ENCODE measurements around the gene EFNA5.
"Not testable (repeated sequence)": the region's sequence is repeated elsewhere in the genome, so short reads cannot be mapped to it uniquely, and the experiment has no call there.

EFNA5 gene

DNA sequence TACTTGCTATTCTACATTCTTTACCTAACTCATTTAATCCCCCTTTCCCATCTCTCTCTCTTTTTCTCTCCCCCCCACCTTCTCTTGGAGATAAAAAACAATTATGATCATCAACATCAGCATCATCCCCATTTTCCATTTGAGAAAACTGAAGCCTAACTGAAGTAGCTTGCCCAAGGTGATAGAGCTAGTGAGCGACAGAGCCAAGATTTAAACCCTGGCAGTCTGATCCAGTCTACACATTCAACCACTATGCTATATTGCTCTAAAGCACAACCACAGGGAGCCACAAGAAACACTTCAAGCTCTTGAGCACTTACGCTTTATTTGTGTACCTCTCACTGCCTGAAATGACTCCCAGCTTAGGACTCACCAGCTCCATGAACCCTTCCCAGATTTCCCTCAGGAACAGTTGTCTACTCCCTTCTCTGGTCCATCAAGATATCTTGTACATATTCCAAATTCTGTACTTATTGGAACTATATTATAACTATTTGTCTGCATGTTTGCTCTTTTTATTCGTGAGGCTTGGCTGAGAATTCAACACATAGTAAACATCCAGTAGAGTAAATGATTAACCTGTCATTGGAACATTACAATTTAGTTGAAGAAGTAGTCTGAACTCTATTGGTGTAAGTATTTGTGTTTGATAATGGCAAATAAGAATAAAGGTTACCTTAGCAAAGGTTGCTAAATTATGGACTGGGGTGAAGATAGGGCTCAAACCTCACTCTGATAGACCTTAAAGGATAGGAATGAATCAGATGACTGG, 164.8 kb downstream of the EFNA5 start:
- DNase-seq (ENCODE audit: low read depth, low spot score): no peak
- no peak overlapping the region for H3K27ac ChIP-seq

DNA sequence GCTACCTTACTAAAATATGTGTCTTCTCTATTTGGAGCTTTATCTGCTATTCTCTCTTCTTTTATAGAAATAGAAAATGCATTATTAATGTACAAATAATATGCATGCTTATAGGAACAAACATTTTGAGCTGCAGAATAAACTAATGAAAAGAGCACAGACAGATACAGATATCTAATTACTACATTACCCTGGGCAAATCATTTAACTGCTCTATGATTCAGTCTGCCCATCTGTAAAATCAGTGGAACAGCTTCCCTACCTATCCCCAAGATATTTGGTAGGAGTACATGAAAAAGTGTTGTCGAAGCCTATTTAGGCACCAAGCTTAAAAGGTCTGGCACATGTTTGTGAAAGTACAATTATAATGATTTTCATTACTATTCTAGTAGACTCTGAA, 166.3 kb downstream of the EFNA5 start:
- no peak overlapping the region for H3K27ac ChIP-seq
- no peak for DNase-seq (ENCODE audit: low read depth, low spot score)

DNA sequence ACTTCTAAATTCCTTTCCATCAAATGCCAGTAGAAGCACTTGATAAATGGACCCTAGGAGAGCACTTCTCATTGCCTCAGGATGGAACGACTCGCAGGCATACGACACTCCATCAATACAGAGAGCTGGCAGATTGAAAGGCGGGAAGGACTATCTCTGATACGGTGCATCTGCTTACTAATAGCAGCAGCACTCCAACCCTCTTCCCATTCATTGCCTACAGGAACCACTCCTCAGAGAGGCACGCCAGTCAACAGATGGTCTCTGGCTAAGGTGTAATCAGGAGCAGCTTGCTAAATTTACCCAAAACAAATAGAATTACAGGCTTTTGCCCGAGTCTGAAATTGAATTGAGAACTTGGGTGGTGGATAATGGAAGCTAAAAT, 168.1 kb downstream of the EFNA5 start:
- no peak overlapping the region for H3K27ac ChIP-seq

DNA sequence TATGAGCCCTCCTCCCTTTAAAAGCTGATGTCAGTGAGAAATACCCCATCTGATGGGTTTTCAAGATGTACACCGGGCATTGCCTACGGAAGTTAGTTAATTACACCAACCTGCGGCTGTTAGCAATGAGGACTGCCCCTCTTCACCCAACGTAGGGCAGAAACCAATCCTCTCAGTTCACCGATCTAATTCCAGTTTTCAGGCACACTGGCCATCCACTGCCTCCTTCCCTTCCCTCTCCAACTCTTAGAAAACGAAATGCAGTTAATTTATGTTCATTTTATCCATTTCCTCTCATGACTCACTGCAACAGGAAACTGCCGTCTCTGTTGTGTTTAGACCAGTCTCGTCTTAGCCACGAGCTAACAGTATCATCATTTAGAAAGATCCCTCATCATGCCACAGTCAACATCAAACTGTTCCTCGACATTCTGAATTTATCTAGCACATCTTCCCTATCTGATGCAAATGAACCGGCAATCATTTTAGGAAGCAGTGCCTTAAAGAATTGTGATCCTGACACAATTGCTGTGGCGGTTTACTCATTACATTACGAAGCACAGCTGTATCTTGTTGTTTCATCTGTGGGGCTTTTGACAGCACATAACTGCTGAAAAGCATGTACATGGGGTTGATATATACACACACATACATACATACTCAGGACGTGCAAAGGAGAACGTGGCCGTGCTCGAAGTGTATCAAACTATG, 168.6 kb downstream of the EFNA5 start:
- no peak overlapping the region for H3K27ac ChIP-seq
- no peak for DNase-seq (ENCODE audit: low read depth, low spot score)

More for the DNA sequence above, 168.1 kb downstream of the EFNA5 start:
- no peak for DNase-seq (ENCODE audit: low read depth, low spot score)

- DNase-seq (ENCODE audit: low read depth, low spot score): no peak
- H3K27ac ChIP-seq: no peak overlapping the region
Observed at GRCh38 chr5:107500840-107501239, 169.9 kb downstream of the EFNA5 start.

- H3K27ac ChIP-seq: no peak overlapping the region
- DNase-seq (ENCODE audit: low read depth, low spot score): no peak
Observed at GRCh38 chr5:107500347-107500746, 170.4 kb downstream of the EFNA5 start.

DNA sequence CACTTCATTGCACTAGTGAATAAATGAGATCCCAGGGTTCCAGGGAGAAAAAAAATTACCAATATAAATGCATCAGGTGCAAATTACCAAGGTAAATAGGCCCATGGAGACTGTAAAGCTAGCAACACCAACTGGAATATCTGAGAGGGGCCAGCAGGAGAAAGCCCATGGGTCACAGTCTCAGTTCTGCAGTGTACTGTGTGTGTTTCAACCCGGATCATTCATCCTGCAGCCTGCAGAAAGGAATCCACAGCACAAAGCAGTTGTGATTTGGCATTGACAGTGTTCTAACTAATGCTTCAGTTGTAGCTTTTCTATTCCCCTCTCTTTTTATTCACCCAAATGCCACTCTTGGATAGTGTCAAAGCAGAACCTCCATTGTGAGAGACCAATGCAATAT, 171.0 kb downstream of the EFNA5 start:
- H3K27ac ChIP-seq: no peak overlapping the region
- no peak for DNase-seq (ENCODE audit: low read depth, low spot score)

DNA sequence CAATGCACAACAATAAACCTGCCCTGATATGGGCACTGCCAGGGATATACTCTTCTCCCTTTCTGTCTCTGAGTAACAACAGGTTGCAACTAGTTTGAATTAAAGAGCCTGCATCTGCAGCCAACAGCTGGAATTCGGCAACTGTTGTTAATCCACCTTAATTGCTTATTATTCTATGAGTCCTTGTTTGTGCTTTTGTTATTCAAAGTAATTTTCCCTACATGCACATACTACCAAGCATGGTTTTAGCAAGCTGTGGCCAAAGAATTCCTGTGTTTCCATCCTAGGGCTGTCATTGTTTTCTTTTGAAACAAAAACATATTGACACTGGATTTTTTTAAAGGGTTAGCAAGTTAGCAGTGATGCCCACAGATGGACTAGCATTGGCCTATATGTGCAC, 171.5 kb downstream of the EFNA5 start:
- H3K27ac ChIP-seq: no peak overlapping the region
- DNase-seq (ENCODE audit: low read depth, low spot score): no peak

DNA sequence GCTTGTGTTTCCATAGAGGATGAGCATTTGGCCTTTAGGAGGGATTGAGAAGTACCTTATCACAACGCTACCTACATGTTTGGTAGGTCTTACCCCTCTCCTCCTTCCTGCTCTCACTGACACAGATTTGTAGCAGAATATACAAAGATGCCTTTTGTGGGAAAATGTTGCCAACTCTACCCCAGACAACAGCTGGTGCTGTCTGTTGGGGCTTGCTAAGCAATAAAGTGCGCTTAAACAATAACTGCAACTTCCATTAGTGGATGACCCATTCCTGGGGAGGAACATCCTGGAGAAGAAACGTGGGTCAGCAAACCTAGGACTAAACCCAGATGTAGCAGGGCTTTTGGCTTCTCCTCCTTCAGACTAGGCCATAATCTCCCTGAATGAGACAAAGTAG, 174.3 kb downstream of the EFNA5 start:
- no peak overlapping the region for H3K27ac ChIP-seq
- DNase-seq (ENCODE audit: low read depth, low spot score): no peak

- H3K27ac ChIP-seq; DNase-seq (ENCODE audit: low read depth, low spot score): not testable (repeated sequence)
Observed at GRCh38 chr5:107494129-107494528, 176.6 kb downstream of the EFNA5 start.

GRCh38 chr5:107487056-107487542, 183.6 kb downstream of the EFNA5 start:
- no peak for DNase-seq (ENCODE audit: low read depth, low spot score)

GRCh38 chr5:107486489-107486888, 184.2 kb downstream of the EFNA5 start:
- H3K27ac ChIP-seq: peak overlapping the region; percentile 33
- peak; percentile 77 for DNase-seq (ENCODE audit: low read depth, low spot score)

More at GRCh38 chr5:107487056-107487542, 183.6 kb downstream of the EFNA5 start:
- H3K27ac ChIP-seq: peak overlapping the region; percentile 33

DNA sequence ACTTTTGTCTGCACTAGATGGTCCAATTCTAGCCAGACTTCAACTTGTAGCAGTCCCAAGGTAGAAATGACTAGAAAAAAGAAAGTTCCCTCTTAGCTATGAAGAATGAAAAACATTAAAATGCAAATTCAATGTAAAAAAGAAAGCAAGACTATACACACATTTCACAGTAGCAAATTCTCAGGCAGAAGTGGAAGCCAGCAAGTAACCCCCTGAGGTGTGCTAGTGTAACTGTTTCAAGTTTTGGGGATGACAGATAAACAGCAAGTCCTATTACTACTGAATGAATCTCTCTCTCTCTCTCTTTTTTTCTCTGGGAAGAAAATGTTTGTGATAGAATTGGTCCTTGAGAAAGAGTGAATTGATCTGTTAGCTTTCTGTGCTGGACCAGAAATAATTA, 185.6 kb downstream of the EFNA5 start:
- DNase-seq (ENCODE audit: low read depth, low spot score): no peak
- H3K27ac ChIP-seq: no peak overlapping the region

GRCh38 chr5:107484281-107484680, 186.5 kb downstream of the EFNA5 start:
- H3K27ac ChIP-seq: no peak overlapping the region
- DNase-seq (ENCODE audit: low read depth, low spot score): no peak

- no peak for DNase-seq (ENCODE audit: low read depth, low spot score)
- no peak overlapping the region for H3K27ac ChIP-seq
Observed at GRCh38 chr5:107483231-107484024, 187.3 kb downstream of the EFNA5 start.

GRCh38 chr5:107478068-107478641, 192.6 kb downstream of the EFNA5 start:
- peak overlapping the region; percentile 55 for H3K27ac ChIP-seq
- no peak for DNase-seq (ENCODE audit: low read depth, low spot score)

- H3K27ac ChIP-seq: peak overlapping the region; percentile 55
- no peak for DNase-seq (ENCODE audit: low read depth, low spot score)
Observed at GRCh38 chr5:107477492-107477891, 193.2 kb downstream of the EFNA5 start.

- DNase-seq (ENCODE audit: low read depth, low spot score): no peak
- peak overlapping the region; percentile 55 for H3K27ac ChIP-seq
Observed at GRCh38 chr5:107476783-107477182, 194.0 kb downstream of the EFNA5 start.

DNA sequence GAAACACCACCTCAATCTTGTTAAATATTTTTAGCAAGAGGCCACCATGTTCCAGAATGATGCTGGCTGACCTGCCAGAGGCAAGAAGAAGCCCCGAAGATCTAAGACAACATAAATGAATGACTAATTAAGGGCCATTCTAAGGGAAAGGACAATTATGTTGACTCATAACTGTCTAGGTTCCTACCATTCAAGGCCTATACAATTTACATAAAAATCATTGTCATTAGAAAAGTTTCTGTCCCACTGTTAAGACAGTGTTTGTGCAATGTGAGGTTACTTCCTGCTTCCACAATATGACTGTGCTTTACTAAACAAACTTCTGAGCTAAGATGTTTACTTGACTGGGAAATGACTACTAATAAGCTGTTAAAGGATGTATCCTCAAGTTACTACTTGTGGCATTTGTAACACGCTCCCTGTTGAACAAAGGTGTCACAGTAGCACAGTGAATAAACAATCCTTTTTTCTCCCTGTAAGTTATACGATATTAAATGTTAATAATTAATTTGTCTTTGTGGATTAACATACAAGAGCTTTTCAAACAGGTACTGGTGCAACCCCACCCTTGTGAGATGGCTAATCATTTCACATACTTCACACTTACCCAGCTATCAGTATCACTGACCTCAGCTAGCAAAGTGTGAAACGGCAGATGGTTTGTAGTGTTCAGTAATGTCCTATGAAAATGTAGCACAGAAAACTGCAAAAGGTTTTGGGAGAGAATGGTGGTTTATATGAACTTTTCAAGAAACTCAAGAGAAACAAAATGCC, 195.8 kb downstream of the EFNA5 start:
- peak; percentile 69 for DNase-seq (ENCODE audit: low read depth, low spot score)
- H3K27ac ChIP-seq: peak overlapping the region; percentile 69

GRCh38 chr5:107474361-107474715, 196.4 kb downstream of the EFNA5 start:
- DNase-seq (ENCODE audit: low read depth, low spot score): no peak
- peak overlapping the region; percentile 69 for H3K27ac ChIP-seq

All from epithelial cell of prostate (primary cell).